Calu3 (cell line): ENCODE measurements around the gene KCND3. TPM values are rescaled to one million over a fixed set of nuclear protein-coding genes. Genes with fewer than 3 reads are reported as not detected.

ENCODE experiments used
- BruUV-seq: library from RNA; stranded (reverse); fragments of 400-500 nt; replicated peaks from 2 replicates; lab custom pipeline; 2021; lab: Mats Ljungman, UMichigan
- CTCF ChIA-PET: fragments of 300-600 bp; sonication (Branson Sonifier 250); formaldehyde crosslinking; loops from one replicate; lab custom pipeline; 2022; ENCODE audit warnings: antibody characterized with exemption; lab: Charles Lee
- DNase-seq: peaks from one replicate; pipeline ENCODE4 v3.0.0; 2022
- H3K27ac Mint-ChIP-seq: one replicate; pipeline ENCODE4 v1.8.0; 2022; ENCODE audit warnings: mixed read lengths; ENCODE audit not compliant: unreplicated experiment
- H3K27me3 Mint-ChIP-seq: one replicate; pipeline ENCODE4 v1.8.0; 2022; ENCODE audit warnings: mixed read lengths; ENCODE audit not compliant: unreplicated experiment
- H3K36me3 Mint-ChIP-seq: one replicate; pipeline ENCODE4 v1.8.0; 2022; ENCODE audit warnings: mild to moderate bottlenecking, moderate library complexity, mixed read lengths; ENCODE audit not compliant: insufficient read depth, unreplicated experiment
- H3K4me1 Mint-ChIP-seq: one replicate; pipeline ENCODE4 v1.8.0; 2022; ENCODE audit warnings: mild to moderate bottlenecking, low read depth, mixed read lengths; ENCODE audit not compliant: unreplicated experiment
- H3K4me3 Mint-ChIP-seq: one replicate; pipeline ENCODE4 v1.8.0; 2022; ENCODE audit warnings: mild to moderate bottlenecking, low read depth, moderate library complexity, mixed read lengths; ENCODE audit not compliant: unreplicated experiment
- H3K9me3 Mint-ChIP-seq: one replicate; pipeline ENCODE4 v1.8.0; 2022; ENCODE audit warnings: low read depth, mixed read lengths; ENCODE audit not compliant: unreplicated experiment
- intact Hi-C: fragments of 100-400 bp; cut with micrococcal nuclease; formaldehyde crosslinking; loops from one replicate; pipeline ENCODE4 v1.10.0; 2022; ENCODE audit not compliant: unreplicated experiment
- total RNA-seq: library from RNA; stranded (reverse); gene quantifications from 2 replicates; pipeline ENCODE4 v1.2.3, GENCODE V29; 2022
- TF ChIP-seq, protein P1 (sequence below): fragments of 200-600 bp; IDR thresholded peaks from one replicate; pipeline ENCODE4 v1.8.0; 2022; ENCODE audit warnings: antibody characterized with exemption; ENCODE audit not compliant: unreplicated experiment

The KCND3 gene
- total RNA-seq, 1 experiment from 2014 or later: 0.07 TPM

DNA sequence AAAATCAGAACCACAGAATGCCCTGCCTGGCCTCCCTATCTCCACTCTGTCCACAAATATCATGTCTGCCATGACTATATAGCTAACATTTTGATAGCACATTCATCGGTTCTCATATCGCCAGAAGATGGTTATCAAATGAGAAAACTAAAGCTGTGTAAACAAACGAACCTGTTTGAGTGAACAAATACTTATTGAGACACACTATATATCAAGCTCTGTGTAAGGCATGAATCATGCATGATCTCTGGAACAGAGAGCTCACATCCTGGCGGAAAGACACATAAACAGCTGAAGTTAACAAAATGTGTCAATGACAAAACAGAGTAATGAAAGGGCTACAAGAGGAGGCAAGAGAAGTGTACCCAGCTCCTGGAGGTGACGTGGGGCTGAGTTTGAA is 13.1 kb downstream of the KCND3 start:
- BruUV-seq: no TSS peak
- CTCF ChIA-PET: no interaction called here
- no peak overlapping the region for H3K4me3 Mint-ChIP-seq

DNA sequence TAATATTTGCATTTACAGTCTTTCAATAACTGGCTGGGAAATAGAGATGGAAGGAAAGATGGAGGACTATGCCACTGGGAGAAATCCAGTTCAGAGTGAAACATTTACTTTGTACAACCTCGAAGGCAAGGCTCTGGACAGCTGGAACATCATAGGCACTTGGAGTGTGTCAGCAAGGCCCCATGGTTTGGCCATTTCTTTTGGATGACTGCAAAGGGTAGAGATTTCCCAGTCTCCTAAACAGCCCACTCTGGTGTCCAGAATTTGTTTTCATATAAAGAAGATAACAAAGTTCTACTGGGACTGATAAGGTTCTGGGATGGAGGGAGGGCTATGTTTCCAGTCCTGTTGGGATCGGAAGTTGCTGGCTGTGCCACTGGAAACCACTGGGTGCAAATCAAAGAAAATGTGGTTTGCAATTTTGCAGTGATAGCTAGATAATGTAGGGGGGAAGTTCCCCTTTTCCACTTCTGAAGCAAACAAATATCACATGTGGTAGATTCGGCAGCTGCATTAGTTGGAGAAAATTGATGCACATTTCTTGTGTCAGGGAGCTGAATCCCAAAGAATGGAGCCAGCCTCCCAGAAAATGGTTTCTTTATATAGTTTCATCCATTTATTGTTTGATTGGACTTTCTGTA is 16.2 kb downstream of the KCND3 start:
- CTCF ChIA-PET: no interaction called here

More for the DNA sequence above, 13.1 kb downstream of the KCND3 start:
- DNase-seq: no peak
- intact Hi-C loops: no loop called here
- H3K27me3 Mint-ChIP-seq: peaks cover 80% of the 10 kb centered on the region
- TF ChIP-seq, protein P1, sequence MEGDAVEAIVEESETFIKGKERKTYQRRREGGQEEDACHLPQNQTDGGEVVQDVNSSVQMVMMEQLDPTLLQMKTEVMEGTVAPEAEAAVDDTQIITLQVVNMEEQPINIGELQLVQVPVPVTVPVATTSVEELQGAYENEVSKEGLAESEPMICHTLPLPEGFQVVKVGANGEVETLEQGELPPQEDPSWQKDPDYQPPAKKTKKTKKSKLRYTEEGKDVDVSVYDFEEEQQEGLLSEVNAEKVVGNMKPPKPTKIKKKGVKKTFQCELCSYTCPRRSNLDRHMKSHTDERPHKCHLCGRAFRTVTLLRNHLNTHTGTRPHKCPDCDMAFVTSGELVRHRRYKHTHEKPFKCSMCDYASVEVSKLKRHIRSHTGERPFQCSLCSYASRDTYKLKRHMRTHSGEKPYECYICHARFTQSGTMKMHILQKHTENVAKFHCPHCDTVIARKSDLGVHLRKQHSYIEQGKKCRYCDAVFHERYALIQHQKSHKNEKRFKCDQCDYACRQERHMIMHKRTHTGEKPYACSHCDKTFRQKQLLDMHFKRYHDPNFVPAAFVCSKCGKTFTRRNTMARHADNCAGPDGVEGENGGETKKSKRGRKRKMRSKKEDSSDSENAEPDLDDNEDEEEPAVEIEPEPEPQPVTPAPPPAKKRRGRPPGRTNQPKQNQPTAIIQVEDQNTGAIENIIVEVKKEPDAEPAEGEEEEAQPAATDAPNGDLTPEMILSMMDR: no peak
- no peaks in the 10 kb centered on the region for H3K4me1 Mint-ChIP-seq
- H3K9me3 Mint-ChIP-seq: no peaks in the 10 kb centered on the region
- no peaks in the 10 kb centered on the region for H3K36me3 Mint-ChIP-seq
- H3K27ac Mint-ChIP-seq: no peak overlapping the region

DNA sequence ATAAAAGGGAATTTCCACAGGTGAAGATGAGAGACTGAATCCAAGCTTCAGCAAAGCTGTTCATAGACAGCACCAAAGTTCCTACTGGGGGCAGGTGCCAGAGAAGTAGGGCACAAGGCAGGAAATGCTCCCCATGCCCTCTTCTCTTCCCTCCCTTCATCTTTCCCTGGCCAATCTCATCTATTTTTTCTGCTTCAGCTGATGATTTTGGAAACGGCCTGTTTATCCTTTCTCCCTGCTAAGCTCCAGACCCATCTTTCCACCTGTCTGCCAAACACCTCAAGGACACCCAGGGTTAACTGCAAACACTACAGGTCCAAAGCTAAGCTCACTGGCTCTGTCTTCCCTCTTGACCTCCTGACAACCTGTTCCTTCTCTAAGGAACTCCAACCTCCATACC is 18.1 kb downstream of the KCND3 start:
- H3K27me3 Mint-ChIP-seq: peaks cover 85% of the 10 kb centered on the region
- intact Hi-C loops: no loop called here
- H3K9me3 Mint-ChIP-seq: no peaks in the 10 kb centered on the region
- H3K36me3 Mint-ChIP-seq: no peaks in the 10 kb centered on the region
- no peak overlapping the region for H3K4me3 Mint-ChIP-seq
- TF ChIP-seq, protein P1: no peak
- no peak overlapping the region for H3K27ac Mint-ChIP-seq
- no TSS peak for BruUV-seq
- CTCF ChIA-PET: interaction anchor here (0.8 kb wide), 1 partner anchor 20 kb away, joined by 3 read pairs; no protein-coding TSS in a partner anchor
- H3K4me1 Mint-ChIP-seq: no peaks in the 10 kb centered on the region
- no peak for DNase-seq

More for the DNA sequence above, 16.2 kb downstream of the KCND3 start:
- TF ChIP-seq, protein P1: no peak
- H3K9me3 Mint-ChIP-seq: no peaks in the 10 kb centered on the region
- no peak overlapping the region for H3K4me3 Mint-ChIP-seq
- no peaks in the 10 kb centered on the region for H3K4me1 Mint-ChIP-seq
- peaks cover 92% of the 10 kb centered on the region for H3K27me3 Mint-ChIP-seq
- no TSS peak for BruUV-seq
- no peak for DNase-seq
- no peak overlapping the region for H3K27ac Mint-ChIP-seq
- no peaks in the 10 kb centered on the region for H3K36me3 Mint-ChIP-seq
- intact Hi-C loops: no loop called here

DNA sequence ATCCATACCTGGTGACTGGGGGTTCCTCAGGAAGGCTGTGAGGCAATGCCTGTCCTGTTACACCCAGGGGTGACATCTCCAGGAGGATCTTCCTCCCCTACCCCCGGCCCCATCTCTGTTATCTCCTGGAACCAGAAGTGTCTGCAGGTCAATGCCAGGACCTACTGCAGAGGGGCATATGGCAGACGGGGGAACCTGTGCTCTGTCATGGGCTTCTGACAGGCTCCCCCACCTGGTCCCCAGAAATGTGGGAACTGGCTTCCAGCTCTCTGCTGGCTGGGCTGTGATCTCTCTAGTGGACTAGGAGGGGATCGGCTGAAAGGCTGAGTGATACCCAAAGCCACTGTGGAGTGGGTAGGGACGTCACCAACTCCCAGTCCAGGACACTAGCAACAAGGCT is 21.0 kb downstream of the KCND3 start:
- Mint-ChIP-seq H3K27me3 (peaks cover 88% of the 10 kb centered on the region), H3K4me1 (no peaks in the 10 kb centered on the region), H3K9me3 (no peaks in the 10 kb centered on the region), H3K27ac (no peak overlapping the region), H3K36me3 (no peaks in the 10 kb centered on the region), H3K4me3 (no peak overlapping the region)
- intact Hi-C loops: no loop called here
- CTCF ChIA-PET: no interaction called here
- no peak for DNase-seq
- TF ChIP-seq, protein P1: no peak
- no TSS peak for BruUV-seq
